ENCODE data around the gene NXPH4. TPM values are rescaled to one million over a fixed set of nuclear protein-coding genes. Genes with fewer than 3 reads are reported as not detected.

NXPH4 gene
- total RNA-seq, 4 donors from 2014 or later: 0.21 to 5.0 (median 2.5) TPM

GRCh38 chr12:57196439-57196838 lies 20.2 kb upstream of the NXPH4 start:
- Histone ChIP-seq H3K4me3 (no peak overlapping the region), H3K27me3 (no peaks in the 10 kb centered on the region), H3K27ac (no peak overlapping the region), H3K9me3 (no peaks in the 10 kb centered on the region), H3K4me1 (no peaks in the 10 kb centered on the region), H3K36me3 (peaks cover 72 to 100% (median 93%) of the 10 kb centered on the region in 3 donors)
- 74 to 78% methylated on average over 4 of the region's 4 CpGs for WGBS, 2 donors
- DNase-seq: no peak
- TF ChIP-seq POLR2A (IDR thresholded peaks at IDR 0.05) (no peak), CTCF (IDR thresholded peaks at IDR 0.05) (no peak)
- intact Hi-C loops (cut with DNase I): no loop called here

- no peaks in the 10 kb centered on the region for H3K9me3 ChIP-seq
- no peak for DNase-seq
- H3K4me3 ChIP-seq: no peak overlapping the region
- WGBS, 2 donors: 90 to 93% methylated on average over 3 to 13 of the region's 22 CpGs
- peaks cover 78 to 100% (median 94%) of the 10 kb centered on the region in 3 donors for H3K36me3 ChIP-seq
- intact Hi-C loops (cut with DNase I): no loop called here
- H3K4me1 ChIP-seq: no peaks in the 10 kb centered on the region
- H3K27me3 ChIP-seq: no peaks in the 10 kb centered on the region
- no peak overlapping the region for H3K27ac ChIP-seq
- TF ChIP-seq POLR2A (IDR thresholded peaks at IDR 0.05) (no peak), CTCF (IDR thresholded peaks at IDR 0.05) (no peak)
Measured at GRCh38 chr12:57196956-57197355, 19.6 kb upstream of the NXPH4 start.

- H3K27ac ChIP-seq: no peak overlapping the region
- no peak for TF ChIP-seq POLR2A (IDR thresholded peaks at IDR 0.05)
- TF ChIP-seq CTCF (IDR thresholded peaks at IDR 0.05): no peak
- no peak overlapping the region for H3K4me3 ChIP-seq
- no peak for DNase-seq
- no peaks in the 10 kb centered on the region for H3K4me1 ChIP-seq
- no peaks in the 10 kb centered on the region for H3K9me3 ChIP-seq
- no peaks in the 10 kb centered on the region for H3K27me3 ChIP-seq
- WGBS, 2 donors: no CpG with 5 or more reads among the region's 17 CpGs
- intact Hi-C loops (cut with DNase I): no loop called here
- H3K36me3 ChIP-seq: peaks cover 70 to 100% (median 92%) of the 10 kb centered on the region in 3 donors
Measured at GRCh38 chr12:57198329-57198728, 18.3 kb upstream of the NXPH4 start.

- Histone ChIP-seq H3K27me3 (no peaks in the 10 kb centered on the region), H3K4me1 (no peaks in the 10 kb centered on the region), H3K36me3 (peaks cover 72 to 100% (median 93%) of the 10 kb centered on the region in 3 donors), H3K9me3 (no peaks in the 10 kb centered on the region), H3K27ac (no peak overlapping the region), H3K4me3 (no peak overlapping the region)
- DNase-seq: no peak
- intact Hi-C loops (cut with DNase I): no loop called here
- TF ChIP-seq POLR2A (IDR thresholded peaks at IDR 0.05) (no peak), CTCF (IDR thresholded peaks at IDR 0.05) (no peak)
- WGBS, 2 donors: 80% methylated on average over 12 of the region's 15 CpGs; no CpG with 5 or more reads in 1 of the 2 donors
Measured at GRCh38 chr12:57199191-57199590, 17.4 kb upstream of the NXPH4 start.

- Histone ChIP-seq H3K27ac (no peak overlapping the region), H3K4me3 (no peak overlapping the region), H3K27me3 (no peaks in the 10 kb centered on the region), H3K4me1 (no peaks in the 10 kb centered on the region), H3K9me3 (no peaks in the 10 kb centered on the region), H3K36me3 (peaks cover 72 to 100% (median 92%) of the 10 kb centered on the region in 3 donors)
- 80% methylated on average over 3 of the region's 15 CpGs; no CpG with 5 or more reads in 1 of the 2 donors for WGBS, 2 donors
- no peak for TF ChIP-seq POLR2A (IDR thresholded peaks at IDR 0.05)
- TF ChIP-seq CTCF (IDR thresholded peaks at IDR 0.05): no peak
- no peak for DNase-seq
- intact Hi-C loops (cut with DNase I): no loop called here
Measured at GRCh38 chr12:57200497-57200896, 16.1 kb upstream of the NXPH4 start.

Measured in esophagus squamous epithelium (tissue), 5 donors.